Measurements from ENCODE around the gene LCP2. TPM values are rescaled to one million over a fixed set of nuclear protein-coding genes. Genes with fewer than 3 reads are reported as not detected.

Gene LCP2
- total RNA-seq, 4 donors from 2014 or later: 4.6 to 6.5 (median 5.7) TPM

DNA sequence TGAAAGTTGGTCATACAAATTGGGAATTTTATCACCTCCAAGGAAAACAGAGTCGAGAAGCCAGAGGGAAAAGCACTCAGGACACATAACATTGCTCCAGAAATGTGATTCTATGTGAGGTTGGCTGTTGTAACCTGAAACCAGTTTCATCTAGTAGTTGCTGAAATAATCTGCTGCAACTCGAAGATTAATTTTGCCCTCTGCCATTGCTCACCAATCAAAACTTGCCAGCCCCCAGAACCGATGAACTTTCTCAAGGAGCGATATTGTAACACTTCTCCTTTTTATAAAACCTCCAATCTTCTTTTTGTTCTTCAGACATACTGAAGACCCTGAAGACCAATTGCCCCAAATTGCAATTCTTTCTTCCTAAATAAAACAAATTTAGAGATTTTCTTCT lies 33.7 kb downstream of the LCP2 start:
- no peak for TF ChIP-seq POLR2A (IDR thresholded peaks at IDR 0.05)
- TF ChIP-seq, protein P1, sequence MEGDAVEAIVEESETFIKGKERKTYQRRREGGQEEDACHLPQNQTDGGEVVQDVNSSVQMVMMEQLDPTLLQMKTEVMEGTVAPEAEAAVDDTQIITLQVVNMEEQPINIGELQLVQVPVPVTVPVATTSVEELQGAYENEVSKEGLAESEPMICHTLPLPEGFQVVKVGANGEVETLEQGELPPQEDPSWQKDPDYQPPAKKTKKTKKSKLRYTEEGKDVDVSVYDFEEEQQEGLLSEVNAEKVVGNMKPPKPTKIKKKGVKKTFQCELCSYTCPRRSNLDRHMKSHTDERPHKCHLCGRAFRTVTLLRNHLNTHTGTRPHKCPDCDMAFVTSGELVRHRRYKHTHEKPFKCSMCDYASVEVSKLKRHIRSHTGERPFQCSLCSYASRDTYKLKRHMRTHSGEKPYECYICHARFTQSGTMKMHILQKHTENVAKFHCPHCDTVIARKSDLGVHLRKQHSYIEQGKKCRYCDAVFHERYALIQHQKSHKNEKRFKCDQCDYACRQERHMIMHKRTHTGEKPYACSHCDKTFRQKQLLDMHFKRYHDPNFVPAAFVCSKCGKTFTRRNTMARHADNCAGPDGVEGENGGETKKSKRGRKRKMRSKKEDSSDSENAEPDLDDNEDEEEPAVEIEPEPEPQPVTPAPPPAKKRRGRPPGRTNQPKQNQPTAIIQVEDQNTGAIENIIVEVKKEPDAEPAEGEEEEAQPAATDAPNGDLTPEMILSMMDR (IDR thresholded peaks at IDR 0.05): no peak
- H3K4me3 ChIP-seq (ENCODE audit: low read depth, poor library complexity, severe bottlenecking): no peak overlapping the region
- WGBS, 2 donors: 64 to 67% methylated on average over 4 of the region's 4 CpGs
- no peak for DNase-seq (ENCODE audit: low spot score in 2 of 2)
- intact Hi-C loops (cut with DNase I; ENCODE audit: low total_unique reads): no loop called here

DNA sequence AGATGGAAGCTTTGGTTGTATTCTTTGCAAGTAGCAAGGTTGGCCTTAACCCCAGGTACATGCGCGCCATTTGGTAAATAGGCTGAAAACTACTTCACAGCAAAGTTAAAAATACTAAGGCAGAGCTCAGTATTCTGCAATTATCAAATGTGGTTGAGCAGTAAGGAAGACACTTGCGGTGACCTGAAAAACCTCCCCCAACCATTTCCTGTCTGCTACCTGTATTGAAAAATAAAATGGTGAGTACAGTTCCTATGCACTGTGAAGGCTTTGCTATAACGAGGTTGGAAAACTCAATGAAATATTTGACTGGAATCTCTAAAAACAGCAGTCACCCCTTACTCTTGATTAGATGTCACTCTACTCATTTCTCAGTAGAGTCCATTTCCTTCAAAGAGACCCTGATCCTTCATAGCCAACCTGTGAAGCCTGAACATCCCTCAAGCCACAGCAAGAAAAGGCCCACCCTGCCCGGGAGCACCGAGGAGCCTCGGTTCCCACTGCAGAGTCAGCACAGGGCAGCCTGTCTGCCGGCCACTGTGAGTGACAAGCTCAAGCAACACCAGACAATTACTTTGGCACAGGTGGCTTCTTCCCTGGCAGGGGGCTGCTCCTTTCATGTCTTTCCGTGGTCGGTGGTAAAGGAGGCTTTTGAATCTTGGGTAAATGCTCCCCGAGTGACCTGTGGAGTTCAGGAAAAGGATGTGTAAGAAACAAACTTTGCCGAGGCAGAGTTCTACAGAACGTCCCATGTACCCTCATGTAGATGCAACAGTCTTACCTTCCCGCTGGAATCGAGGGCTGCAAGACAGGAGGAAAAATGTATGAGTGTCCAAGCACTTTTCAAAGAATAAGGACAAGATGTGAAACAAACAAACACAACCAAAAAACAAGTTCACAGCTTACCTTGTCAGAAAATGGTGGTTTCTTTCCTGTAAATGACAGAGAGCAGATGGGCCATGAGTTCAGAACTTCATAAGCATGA lies 35.2 kb downstream of the LCP2 start:
- DNase-seq (ENCODE audit: low spot score in 2 of 2): no peak
- intact Hi-C loops (cut with DNase I; ENCODE audit: low total_unique reads): no loop called here
- WGBS, 2 donors: 84 to 87% methylated on average over 15 of the region's 15 CpGs
- H3K4me3 ChIP-seq (ENCODE audit: low read depth, poor library complexity, severe bottlenecking): no peak overlapping the region
- TF ChIP-seq POLR2A (IDR thresholded peaks at IDR 0.05): no peak
- TF ChIP-seq, protein P1 (IDR thresholded peaks at IDR 0.05): no peak

DNA sequence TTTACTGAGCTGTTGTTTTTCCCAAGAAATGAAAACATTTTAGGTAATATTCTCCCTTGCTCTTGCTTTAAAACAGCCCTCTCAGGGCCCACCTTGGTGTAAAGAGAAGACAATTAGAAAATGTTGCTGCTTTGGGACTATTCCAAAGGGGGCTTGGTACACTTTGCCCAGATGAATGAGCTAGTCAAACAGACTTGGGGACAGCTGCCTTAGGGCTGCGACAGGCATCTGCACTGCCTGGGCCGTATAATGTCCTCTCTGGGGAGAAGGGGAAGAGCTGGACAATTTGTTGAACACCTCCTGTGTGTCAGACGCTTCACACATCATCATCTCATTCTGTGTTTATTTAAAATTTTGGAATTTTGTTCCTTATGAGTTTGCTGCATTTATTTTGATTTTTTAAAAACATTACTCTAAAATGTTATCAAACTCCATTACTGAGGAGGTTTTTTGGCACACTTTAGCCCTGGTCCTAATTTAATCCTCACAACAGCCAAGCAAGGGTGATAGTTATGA lies 36.0 kb downstream of the LCP2 start:
- no peak for TF ChIP-seq POLR2A (IDR thresholded peaks at IDR 0.05)
- TF ChIP-seq, protein P1 (IDR thresholded peaks at IDR 0.05): no peak
- intact Hi-C loops (cut with DNase I; ENCODE audit: low total_unique reads): no loop called here
- no peak overlapping the region for H3K4me3 ChIP-seq (ENCODE audit: low read depth, poor library complexity, severe bottlenecking)
- 89 to 95% methylated on average over 3 of the region's 3 CpGs for WGBS, 2 donors
- DNase-seq (ENCODE audit: low spot score in 2 of 2): no peak

DNA sequence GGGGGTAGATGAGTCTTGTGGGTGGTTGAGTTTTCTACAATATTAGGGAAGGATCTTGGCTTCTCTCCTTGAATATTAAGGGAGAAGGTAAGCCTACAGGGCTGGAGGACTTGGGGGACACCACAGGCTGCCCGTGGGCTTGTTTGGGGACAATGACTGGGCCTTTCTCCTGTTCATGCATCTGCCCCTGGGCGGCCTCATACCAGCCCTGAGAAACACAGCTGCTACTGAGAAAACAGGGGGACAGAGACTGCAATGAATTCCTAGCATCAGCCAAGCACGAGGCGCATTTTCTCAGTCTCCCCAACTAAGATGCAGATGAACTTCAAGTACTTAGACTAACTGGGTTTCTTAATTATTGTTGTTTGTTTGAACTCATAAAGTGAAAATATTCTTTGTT lies 40.2 kb downstream of the LCP2 start:
- 98 to 100% methylated on average over 4 of the region's 4 CpGs for WGBS, 2 donors
- intact Hi-C loops (cut with DNase I; ENCODE audit: low total_unique reads): loop anchor here (10.0 kb wide), 1 partner anchor 157 kb away; no protein-coding TSS in a partner anchor
- TF ChIP-seq, protein P1 (IDR thresholded peaks at IDR 0.05): no peak
- TF ChIP-seq POLR2A (IDR thresholded peaks at IDR 0.05): no peak
- no peak overlapping the region for H3K4me3 ChIP-seq (ENCODE audit: low read depth, poor library complexity, severe bottlenecking)
- peak in 1 of 2 donors; percentile 8 for DNase-seq (ENCODE audit: low spot score in 2 of 2)

DNA sequence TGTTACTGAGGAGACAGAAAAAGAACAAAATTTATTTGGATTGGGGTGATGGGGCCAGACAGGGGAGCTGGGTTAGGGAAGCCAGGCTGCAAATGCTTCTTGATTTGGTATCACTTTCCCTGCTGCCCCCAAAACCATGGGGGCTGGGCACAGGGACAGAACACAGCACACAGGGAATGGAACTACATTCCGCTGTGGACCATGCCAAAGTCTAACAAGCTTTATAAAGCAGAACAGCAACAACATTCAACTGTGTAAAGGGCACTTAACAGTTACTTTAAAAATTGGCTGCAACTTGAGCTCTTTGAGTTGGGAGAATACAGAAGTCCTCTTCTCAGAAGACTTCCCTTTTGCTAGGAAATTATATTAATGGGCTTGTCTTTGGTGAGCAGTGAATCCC lies 41.0 kb downstream of the LCP2 start:
- intact Hi-C loops (cut with DNase I; ENCODE audit: low total_unique reads): loop anchor here (10.0 kb wide), 1 partner anchor 158 kb away; no protein-coding TSS in a partner anchor
- no peak overlapping the region for H3K4me3 ChIP-seq (ENCODE audit: low read depth, poor library complexity, severe bottlenecking)
- 82 to 86% methylated on average over 1 of the region's 1 CpG for WGBS, 2 donors
- TF ChIP-seq POLR2A (IDR thresholded peaks at IDR 0.05): no peak
- TF ChIP-seq, protein P1 (IDR thresholded peaks at IDR 0.05): no peak
- no peak for DNase-seq (ENCODE audit: low spot score in 2 of 2)

Data from lower leg skin (tissue), 4 donors.